GM19324 (cell line): ENCODE measurements around the gene MRPS23.

Experiments
- ATAC-seq: cut with Tn5 transposase; IDR thresholded peaks from one replicate; pipeline ENCODE4 v1.9.1; 2021; ENCODE audit warnings: mild to moderate bottlenecking, moderate library complexity; ENCODE audit not compliant: unreplicated experiment, low FRiP score

The MRPS23 gene

DNA sequence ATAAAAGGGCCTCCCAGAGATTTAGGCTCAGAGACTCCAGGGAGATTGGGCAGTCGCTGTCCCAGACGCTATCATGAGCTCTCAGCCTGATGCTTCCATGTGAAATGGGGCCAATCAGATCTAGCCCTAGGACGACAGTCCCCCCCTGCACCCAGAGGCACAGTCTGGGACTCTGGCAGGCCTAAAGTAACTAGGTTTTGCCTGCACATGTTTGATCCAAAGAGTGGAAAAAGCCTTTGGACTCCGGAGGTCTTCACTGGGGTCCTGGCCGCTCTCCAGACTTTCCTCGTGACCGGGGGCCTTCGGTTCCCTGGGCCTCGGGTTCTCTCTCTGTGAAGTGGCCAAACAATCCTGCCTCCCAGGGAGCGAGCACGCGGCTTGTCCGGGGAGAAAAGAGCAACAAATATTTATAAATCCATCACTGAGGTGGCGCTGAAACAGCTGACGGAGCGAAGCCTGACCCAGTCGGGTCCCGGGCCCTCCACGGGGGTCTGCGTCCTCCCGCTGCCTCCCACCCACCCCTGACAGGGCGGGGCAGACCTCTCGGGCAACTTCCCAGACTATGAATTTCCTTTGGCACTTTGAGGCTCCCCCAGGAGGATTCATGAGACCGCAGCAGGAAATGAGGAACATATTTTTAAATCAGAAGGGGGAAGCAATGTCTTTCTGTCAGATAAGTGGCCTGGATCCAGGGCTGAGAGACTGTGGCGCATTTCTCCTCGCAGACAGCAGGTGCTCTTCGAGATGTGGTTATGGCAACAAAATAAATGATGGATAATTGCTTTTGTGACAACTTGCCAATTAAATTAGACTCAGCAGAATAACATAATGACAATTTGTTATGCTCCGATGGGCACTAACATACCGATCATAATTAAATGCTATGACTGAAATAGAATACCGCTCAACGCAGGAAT is 38.9 kb downstream of the MRPS23 start:
- ATAC-seq, result no peak

DNA sequence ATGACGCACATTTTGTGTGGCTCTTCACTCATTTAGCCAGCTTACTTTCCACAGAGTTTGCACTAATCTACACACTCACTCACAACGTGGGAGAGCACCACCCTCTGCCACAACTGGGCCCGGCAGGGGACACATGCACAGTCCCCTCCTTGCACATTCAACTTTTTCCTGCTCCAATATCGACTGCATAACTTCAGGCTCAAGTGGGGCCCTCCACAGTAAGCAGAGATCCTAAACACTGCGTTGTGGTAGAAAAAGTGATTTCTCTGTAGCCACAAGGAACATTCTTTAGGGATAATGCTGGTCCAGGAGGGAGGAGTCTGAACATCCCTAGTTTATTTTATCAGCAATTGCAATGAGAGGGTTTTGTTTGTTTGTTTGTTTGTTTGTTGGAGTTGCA is 40.0 kb downstream of the MRPS23 start:
- ATAC-seq, result no peak

DNA sequence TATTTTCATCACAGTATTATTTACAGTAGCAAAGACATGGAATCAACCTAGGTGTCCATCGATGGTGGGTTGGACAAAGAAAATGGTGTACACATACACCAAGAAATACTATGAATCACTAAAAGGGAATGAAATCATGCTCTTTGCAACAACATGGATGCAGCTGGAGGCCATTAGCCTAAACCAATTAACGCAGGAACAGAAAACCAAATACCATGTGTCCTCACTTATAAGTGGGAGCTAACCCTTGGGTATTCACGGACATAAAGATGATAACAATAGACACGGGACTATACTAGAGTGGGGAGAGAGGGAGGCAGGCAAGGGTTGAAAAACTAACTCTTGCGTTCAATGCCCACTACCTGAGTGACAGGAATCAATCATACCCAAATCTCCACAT is 41.0 kb downstream of the MRPS23 start:
- no peak for ATAC-seq

DNA sequence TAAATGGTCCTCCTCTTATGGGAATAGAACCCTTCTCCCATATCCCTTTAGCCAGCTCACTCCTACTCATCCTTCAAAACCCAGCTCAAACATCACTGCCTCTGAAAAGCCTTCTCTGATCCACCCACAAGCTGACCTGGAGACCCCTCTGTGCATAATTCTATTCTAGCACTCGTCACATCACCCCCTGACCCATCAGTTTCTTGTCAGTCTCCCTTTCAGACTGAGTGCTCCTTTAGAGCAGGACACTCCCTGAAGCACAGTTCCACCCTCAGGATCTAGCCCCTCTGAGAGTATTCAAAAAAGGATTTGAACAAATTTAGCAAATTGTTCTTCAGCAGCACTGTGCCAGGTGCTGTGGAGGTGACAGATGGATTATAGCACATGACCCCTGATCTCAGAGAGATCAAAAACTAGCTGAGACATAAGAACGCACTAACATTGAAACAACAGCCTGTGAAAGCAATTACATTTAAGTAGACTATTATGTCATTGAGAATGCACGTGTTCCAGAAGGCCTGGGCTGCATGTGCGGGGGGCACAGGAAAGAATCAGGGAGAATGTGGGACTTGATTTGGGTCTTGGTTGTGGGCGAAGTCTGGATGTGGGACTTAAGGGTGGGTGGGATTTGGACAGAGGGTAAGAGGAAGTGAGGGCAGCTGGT is 43.5 kb downstream of the MRPS23 start:
- no peak for ATAC-seq

DNA sequence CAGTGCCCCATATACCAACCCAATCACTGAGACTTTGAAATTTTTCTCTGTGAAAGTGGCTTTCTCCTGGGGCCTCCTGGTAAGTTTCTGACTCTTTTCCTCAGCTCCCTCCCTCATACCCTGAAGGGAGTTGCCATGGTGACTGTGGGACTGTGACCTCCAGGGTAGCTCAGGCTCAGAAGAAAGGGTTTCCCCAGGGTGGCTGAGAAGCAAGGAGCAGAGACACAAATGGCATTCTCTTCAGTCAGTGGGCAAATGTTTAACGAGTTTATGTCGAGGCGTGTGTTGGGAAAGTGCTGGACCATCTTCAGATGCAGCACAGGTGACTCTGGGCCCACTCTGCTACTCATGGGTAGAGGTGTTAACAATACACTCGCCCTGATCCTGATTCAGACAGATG is 46.8 kb downstream of the MRPS23 start:
- ATAC-seq, result no peak

DNA sequence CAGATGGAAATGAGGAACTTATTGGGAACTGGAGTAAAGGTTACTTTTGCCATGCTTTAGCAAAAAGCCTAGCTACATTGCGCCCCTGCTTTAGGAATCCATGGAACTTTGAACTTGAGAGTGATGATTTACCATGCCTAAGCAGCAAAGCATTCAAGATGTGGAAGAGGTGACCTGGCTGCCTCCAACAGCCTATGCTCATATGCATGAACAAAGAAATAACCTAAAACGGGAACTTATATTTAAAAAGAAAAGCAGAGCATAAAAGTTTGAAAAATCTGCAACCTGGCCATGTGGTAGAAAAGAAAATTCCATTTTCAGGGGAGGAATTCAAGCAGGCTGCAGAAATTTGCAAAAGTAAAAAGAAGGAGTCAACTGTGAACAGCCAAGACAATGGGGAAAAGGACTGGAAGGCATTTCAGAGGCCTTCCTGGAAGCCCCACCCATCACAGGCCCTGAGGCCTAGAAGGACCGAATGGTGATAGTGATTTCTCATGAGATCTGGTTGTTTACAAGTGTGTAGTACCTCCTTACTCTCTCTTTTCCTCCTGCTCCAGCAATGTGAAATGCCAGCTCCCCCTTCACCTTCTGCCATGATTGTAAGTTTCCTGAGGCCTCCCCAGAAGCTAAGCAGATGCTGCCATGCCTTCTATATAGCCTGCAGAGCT is 48.7 kb downstream of the MRPS23 start:
- ATAC-seq, result no peak

DNA sequence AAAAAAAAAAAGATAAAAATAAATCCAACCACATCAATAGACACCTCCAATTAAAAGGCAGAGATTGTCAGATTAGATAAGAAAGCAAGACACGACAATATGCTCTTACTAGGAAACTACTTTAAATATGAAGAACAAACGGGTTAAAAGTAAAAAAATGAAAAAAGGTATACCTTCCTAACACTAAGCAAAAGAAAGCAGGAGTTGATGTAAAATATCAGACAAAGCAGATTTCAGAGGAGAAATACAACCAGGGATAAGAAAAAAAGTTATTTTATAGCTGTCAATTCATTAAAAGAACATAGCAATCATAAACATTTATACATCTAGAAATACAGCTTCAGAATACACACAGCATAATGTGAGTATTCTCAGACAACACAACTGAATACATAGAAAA is 55.0 kb downstream of the MRPS23 start:
- no peak for ATAC-seq

DNA sequence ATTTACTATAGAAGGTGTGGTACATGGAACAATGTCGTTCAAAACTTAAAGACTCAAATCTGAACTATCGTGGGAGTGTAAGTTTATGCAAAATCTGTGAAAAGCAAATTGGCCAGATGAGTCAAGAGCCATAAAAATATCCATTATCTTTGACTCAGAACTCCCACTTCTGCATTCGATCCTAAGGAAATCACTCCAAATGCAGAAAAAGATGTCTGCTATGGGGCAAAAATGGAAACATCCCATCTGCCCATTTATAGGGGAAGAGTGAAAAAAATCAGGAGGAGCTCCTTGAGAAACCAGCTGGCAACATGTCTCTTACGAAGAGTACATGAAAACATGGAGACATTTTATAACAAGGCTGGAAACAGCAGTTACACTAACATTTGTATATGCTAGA is 61.1 kb downstream of the MRPS23 start:
- no peak for ATAC-seq

DNA sequence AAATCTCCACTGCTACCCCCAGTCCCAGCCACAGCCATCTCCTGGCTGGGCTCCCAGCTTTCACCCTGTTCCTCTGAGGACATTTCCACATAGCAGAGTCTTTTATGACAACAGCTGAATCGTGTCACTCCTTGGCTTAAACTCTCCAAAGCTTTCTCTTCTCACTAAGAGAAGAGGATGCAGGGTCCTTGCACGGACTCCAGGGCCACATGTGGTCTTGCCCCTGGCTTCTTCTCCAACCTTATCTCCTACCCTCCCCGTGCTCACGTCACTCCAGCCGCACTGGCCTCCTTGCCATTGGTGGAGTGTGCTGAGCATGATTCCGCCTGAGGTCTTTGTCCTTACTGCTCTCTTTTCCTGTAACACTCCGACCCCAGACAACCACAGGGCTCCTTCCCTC is 64.8 kb downstream of the MRPS23 start:
- ATAC-seq, result no peak
